ENCODE measurements around the gene ZFAND5.

The ZFAND5 gene

DNA sequence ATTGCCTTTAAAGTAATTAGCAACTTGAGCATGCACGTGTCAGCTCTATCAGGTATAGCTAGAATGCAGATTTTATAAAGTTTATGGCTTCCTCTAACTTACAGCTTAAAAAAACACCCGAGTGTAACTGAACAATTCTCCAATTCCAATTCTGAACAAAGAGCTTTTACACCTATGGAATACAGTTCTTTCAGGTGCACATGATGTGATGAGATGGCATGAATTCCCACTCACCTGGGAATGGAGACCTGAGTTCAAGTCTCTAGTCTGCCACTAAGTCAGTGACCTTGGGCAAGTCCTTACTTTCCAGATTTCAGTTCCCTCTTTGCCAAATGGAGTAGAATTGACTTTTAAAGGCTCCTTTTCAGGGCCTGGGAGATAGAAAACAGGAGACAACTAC is 1.8 kb downstream of the ZFAND5 start:
- in situ Hi-C loops (cut with MboI; ENCODE audit: low sequenced_read_pairs), result no loop called here

DNA sequence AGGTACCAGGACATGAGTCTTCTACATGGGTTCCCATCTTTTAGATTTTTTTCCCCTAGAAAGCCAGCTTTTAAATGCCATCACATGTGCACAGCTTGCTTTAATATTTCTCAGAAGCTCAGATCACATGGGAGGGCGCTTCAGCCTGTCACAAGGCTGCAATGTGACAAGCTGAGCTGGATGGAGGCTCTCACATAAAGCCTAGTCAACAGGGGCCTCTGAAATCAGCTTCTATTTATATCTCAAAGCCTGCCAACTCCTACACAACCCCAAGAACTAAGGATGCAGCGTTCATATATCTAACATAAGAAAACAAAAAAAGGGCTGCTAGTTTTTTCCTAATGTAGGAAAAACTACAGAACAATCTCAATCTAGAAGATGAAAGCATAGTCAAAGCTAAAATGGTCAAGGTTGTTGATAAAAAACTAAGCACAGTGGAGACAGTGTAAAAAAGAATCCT is 2.3 kb downstream of the ZFAND5 start:
- in situ Hi-C loops (cut with MboI; ENCODE audit: low sequenced_read_pairs), result no loop called here

DNA sequence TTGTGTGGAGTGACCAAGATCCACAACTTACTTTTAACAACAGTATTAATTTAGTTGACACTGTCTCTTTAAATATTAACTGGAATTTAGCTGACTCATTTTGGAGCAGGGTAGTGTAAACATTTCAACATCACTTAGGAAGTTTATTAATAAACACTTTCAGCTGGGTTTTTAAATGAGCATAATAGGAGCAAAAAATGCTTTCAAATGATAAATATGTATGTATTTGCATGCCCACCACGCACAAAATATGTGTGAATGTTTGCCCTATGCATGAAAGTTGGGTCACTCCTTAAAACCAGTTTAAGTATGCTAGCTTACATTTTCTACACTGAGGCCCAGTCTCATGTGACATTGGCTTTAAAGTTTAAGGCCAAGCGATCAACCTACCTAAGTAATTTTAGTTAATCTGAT is 2.9 kb downstream of the ZFAND5 start:
- in situ Hi-C loops (cut with MboI; ENCODE audit: low sequenced_read_pairs), result no loop called here

DNA sequence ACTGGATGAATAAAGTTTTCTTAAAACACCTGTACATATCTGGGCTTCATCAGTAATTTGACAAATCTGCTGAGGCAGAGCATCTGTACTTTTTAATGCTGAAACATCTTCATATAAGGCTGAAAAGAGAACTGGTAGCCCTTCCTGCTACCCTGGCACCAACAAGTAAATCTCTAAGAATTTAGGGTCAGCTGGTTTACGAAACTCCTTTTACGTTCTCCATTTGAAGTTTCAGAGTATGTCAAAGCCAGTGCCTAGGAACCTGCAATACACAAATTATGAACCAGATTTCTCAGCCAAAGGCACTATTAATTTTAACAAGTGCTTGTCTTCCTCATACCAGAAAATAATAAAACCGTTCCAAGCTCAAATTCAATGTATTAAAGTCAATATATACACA is 3.8 kb downstream of the ZFAND5 start:
- in situ Hi-C loops (cut with MboI; ENCODE audit: low sequenced_read_pairs), result no loop called here

DNA sequence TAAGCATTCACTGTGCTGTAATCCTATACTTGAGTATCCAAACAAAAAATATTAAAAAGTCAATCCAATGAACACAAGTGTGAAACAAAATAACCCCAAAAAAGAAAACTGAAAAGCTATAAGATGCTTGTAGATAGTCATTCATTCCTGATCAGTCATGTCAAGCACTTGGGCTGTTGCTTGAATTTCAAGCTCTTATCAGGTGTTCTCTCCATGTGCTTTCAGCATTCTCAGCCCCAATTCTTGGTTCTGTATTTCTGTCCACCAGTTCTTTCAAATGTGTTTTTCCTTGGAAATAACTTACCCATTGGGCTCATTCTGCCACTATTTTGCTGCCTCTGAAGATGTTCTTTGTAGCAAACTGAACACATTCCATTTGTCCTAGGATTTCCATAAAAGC is 4.7 kb downstream of the ZFAND5 start:
- in situ Hi-C loops (cut with MboI; ENCODE audit: low sequenced_read_pairs), result no loop called here

DNA sequence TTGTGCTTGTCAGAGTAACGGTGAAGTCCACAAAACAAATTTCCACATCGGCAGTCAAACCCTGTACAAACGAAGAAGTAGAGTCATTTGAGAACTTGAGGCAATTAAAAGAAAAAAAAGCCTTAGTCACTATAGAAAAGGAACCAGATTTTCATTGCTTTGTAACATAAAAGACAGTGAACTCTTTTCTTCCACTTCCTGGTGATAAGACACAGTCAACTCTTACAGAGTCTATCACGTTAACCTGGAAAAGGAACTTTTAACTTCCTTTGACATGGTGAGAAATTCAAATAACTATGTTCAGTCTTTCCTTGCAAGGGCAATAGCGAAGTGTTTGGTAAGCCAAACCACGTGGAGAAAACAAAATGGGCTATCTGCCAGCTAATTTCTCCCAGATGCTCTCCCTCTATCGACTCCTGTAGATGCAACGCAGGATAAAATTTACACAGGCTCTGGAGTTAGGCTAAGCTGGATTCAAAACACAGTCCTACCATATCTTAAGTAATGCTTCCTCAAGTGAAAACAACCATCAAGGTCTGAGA is 8.9 kb downstream of the ZFAND5 start:
- in situ Hi-C loops (cut with MboI; ENCODE audit: low sequenced_read_pairs), result no loop called here

DNA sequence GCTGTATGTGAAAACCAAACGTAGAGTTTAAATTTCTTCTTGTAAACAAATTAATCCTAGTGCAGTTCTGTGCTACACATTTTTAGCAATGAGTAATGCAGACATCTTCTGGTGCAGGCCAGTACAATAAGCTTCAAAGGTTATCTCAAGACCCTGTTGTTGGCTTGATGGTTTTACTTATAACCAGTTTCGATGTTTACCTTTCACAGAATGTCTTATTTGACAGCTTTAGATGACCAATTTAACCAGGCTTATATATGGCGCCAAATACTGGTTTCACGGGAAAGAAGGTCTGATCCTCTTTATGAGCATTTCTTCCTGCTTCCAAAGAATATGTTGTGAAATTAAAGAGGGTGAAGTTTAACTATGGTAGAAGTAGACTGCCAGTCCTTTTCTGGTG is 9.9 kb downstream of the ZFAND5 start:
- in situ Hi-C loops (cut with MboI; ENCODE audit: low sequenced_read_pairs), result no loop called here

DNA sequence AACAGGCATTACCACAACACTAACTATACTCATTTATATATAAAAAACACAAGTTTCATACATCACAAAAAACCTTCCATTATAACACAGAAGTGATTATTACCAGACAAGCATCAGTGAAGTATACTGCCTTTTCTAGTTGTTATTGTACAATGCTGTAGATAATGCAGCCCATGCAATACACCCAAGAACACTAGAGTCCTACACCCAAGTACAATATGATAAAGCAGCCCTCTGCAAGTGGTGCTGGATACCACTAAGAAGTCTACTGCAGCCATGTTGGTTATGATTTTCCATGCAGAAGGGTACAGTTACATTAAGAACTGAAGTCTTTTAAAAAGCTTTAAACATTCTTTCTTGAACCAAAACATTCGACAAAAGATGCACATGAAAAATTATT is 10.3 kb downstream of the ZFAND5 start:
- in situ Hi-C loops (cut with MboI; ENCODE audit: low sequenced_read_pairs), result no loop called here

DNA sequence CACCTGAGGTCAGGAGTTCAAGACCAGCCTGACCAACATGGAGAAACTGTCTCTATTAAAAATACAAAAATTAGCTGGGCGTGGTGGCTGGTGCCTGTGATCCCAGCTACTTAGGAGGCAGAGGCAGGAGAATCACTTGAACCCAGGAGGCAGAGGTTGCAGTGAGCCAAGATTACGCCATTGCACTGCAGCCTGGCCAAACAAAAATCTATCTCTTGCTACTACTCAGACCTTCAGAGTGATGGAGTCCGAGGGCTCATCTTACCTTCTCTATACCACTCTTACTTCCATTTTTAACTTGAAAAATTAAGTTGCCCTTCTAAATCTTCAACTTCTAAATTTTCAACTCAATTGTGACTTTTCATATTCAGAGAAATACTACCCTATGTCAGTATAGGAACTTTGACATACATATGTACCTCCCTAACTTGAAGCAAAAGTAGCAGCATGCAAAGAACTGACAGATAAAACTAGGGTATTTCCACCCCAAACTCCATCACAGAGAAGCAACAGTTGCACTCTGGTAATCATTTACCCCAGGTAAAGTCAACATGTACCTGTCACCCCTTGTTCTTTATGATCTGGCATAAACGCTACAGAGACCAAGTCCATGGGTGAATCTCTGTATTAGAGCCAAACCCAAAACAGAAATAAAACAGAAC is 11.4 kb downstream of the ZFAND5 start:
- in situ Hi-C loops (cut with MboI; ENCODE audit: low sequenced_read_pairs), result no loop called here

DNA sequence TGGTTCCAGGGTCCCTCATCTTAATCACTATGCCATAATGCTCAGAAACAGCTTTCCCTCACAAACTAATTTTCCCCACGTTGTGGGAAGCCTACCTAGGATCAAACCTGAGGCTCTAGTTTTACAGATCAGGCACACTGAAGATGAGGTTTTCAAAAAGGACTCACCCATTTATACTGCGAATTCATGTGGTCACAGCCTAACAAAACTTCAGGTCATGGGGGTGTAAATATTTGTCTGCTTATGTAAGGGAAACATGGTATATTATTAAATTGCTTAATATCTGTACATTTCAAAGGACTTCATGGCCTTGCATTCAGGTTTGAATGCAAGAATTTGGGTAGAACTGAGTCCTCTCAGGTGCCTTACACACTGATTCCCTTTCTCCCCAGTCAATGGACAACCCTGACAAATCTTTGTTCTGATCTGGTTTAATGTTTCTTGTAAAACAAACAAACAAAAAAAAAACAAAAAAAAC is 12.1 kb downstream of the ZFAND5 start:
- in situ Hi-C loops (cut with MboI; ENCODE audit: low sequenced_read_pairs), result no loop called here

DNA sequence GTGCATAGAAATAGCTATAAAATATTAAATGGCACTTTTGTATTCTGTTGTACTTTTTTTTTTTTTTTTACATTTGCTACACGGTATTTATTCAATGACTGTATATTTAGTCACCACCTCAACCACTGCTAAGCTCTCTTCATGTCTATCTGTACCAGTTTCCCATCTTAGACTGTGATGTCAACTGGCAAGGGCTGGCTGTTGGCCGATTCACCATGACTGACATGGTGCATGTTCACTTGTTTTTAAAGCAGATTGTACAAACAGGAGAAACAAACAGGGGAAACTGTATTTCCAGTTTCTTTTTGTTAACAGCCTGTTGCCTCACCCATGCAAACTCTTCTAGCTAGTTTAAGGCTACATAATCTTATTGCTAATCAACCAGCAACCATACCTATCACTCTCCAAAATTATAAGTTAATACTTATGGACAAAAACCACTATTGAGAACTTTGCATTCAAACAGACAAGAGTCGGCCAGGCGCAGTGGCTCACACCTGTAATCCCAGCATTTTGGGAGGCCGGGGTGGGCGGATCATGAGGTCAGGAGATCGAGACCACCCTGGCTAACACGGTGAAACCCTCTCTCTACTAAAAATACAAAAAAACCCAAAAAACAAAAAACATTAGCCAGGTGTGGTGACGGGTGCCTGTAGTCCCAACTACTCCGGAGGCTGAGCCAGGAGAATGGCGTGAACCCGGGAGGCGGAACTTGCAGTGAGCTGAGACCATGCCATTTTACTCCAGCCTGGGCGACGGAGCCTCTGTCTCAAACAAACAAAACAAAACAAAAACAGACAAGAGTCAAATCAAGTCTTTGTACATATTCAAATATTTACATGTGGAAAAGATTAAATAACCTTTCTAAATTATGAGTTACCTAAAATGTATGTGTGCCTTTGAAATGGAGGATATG is 13.2 kb downstream of the ZFAND5 start:
- in situ Hi-C loops (cut with MboI; ENCODE audit: low sequenced_read_pairs), result no loop called here

DNA sequence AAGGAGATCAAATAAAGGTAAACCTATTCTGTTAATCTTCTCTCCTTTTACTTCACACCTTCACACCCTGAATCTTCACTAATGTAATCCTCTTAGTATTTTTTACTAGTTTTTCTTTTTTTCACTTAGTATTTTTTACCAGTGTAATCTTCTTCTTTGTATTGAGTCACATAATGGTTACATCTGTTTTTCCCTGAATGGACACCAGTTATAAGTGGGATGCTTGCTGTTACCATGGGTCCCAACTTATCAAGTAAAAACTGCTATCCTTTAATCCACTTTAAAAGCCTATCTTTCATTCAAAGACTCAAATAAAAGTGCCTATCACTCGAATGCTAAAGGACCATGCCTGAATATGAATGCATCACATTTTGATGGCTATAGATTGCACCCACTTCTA is 15.1 kb downstream of the ZFAND5 start:
- in situ Hi-C loops (cut with MboI; ENCODE audit: low sequenced_read_pairs), result no loop called here

DNA sequence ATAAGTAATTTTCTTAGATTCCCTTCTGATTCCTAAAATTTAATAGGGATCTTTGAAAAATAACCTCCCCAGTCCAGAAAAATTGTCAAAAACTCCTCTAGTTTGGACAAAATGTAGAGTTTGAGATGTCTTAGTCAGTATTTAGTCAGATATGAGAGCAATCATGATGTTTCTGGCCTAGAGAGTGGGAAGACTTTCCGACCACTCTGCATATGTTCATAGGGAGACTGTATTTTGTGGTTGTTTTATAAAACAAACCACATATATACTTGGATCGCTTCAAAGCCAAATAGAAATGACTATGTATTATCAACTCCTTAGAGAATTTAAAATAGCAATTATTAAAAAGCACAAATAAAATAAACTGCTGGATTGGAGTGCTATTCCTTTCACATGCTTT is 15.8 kb downstream of the ZFAND5 start:
- in situ Hi-C loops (cut with MboI; ENCODE audit: low sequenced_read_pairs), result no loop called here

DNA sequence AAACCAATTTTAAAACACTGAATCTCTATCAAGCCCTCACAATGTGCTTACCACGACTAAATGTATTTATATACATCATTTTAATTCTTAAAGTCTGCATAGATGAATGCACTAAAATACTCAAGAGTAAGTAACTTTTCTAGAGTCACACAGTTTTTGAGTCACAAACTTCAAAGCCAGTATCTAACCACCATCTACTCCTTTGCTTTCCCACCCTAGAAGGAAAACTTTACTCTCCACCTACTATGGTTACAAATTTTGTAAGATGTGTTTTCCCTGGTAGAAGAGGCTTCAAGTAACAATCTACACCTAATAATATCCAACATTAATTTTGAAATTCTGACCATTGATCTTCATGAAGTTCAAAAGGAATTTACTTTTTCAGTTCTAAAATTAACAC is 18.7 kb downstream of the ZFAND5 start:
- in situ Hi-C loops (cut with MboI; ENCODE audit: low sequenced_read_pairs), result no loop called here

DNA sequence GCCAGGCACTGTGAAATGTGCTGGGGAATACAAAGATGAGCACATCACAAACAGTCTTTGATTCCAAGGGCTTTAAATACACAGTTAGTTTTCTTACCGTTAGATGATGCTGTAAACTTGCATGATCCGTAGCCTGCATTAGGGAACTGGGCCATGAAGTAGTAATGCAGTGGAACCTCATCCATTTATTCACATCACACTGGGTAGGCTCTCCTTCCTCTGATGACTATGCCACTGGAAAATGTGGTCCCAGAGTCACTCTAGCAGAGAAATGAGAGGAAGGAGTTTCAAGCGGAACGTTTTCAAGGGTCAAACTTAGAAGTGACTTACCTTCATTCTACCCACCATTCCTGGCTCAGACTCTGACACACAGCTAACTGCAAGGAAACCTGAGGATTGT is 26.4 kb downstream of the ZFAND5 start:
- in situ Hi-C loops (cut with MboI; ENCODE audit: low sequenced_read_pairs), result no loop called here

DNA sequence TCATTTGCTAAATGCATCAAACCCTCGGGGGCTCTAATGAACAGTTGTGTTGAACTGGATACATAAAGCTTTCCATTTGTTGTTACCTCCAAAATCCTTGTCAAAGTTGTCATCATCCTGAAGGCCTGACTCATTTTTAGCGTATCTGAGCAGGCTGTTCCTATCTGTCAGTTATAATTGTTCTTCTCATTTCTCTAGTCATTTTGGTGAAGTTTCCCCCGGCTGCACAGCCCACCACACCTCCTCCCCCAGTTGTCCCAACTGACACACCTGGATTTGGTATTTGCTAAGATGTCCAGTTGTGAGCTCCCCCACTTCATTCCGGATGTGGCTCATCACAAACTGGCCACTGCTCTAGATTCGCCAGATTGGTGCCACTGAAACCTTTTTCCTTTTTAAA is 27.7 kb downstream of the ZFAND5 start:
- in situ Hi-C loops (cut with MboI; ENCODE audit: low sequenced_read_pairs), result no loop called here

DNA sequence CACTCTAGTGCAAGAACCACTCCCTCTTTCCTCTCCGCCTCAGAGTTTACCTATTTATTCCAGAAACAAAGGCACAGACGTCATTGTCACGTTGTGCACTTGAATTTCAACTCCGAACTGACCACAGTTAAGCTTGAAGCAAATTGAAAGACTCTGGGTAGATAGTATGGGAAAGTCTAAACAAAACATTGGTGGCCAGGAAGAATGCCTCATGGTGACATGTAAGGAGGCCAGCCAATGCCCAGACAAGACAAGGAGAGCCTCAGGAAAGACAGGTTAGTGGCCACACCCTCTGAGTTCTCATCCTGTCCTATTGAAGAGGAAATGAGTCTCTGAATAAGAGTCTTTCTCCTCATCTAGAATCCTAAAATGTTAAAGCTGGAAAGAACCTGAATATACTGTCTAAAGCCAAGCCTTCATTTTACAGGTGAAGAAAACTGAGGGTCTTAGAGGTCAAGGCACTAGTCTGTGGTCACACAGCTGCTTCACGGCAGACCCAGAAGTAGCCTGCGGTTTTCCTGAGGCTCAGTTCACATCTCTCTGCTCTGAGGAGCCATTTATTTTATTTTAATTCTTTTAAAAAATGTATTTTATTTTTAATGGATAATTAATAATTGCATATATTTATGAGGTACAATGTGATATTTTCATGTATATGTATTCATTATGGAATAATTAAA is 30.2 kb downstream of the ZFAND5 start:
- in situ Hi-C loops (cut with MboI; ENCODE audit: low sequenced_read_pairs), result no loop called here

DNA sequence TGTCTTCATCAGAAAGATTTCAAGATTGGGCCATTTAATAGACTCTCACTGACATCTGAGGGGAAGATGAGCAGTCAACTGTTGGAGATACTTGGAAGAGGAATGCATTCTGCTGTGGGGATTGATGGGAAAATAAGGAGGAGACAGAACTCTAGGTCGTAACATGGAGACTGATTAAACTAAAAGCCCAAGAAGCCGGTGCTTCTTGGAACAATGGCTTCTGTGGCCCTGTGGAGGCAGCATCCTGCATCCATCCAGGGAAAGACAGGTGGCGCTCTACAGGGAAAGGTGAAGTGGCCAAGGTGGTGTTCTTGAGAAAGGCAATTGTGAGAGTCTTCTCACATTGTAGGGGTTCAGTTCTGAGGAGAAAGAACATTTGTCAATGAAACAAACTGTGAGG is 31.3 kb downstream of the ZFAND5 start:
- in situ Hi-C loops (cut with MboI; ENCODE audit: low sequenced_read_pairs), result no loop called here

DNA sequence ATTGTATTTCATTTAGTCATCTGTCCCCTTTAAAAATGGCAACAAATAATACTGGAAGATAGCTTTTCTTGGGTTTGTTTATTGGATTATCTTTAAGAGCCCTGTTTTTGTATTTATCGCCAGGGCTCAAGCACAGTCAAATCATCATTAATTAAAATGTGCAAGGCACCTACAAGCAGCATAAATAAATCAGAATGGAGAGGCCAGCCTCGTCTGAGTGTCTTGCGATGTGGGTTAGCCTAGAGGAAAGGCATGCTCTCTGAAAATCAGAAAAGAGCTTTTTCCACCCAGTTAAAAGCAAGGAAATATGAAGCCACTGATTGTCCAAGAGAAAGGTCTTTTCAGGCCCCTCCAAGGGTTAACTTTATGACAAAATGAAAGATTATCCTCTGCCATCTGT is 31.8 kb downstream of the ZFAND5 start:
- in situ Hi-C loops (cut with MboI; ENCODE audit: low sequenced_read_pairs), result no loop called here

DNA sequence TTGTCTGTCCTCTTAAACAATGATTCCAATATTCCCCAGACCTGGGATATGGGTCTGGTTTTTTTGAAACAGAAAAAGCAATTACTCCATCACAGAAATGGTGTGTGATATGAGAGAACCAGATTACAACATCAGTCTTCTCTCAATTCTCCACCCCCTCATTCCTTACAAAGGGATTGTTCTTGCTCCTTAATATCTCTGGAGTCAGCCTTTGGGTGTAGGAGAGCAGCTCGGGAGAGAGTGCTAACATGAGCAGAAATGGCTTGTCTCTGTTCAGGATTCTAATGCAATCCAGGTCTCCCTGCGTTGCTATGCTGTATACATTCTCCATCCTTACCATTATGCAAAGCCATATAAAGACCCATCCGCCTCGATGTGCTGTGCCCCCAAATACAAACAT is 32.7 kb downstream of the ZFAND5 start:
- in situ Hi-C loops (cut with MboI; ENCODE audit: low sequenced_read_pairs), result no loop called here

DNA sequence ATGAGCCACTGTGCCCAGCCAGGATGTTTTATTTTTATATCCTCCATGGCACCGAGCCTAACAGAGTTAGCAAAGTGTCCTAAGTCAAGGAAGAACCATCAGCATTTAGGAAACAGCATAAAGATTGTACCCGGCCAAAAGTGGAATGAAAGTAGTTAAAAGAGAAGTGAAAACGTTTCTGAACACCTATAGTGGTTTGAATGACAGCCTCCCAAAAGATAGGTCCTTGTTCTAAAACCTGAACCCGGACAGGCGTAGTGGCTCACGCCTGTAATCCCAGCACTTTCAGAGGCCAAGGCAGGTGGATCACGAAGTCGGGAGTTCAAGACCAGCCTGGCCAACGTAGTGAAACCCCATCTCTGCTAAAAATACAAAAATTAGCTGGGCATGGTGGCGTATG is 37.4 kb downstream of the ZFAND5 start:
- in situ Hi-C loops (cut with MboI; ENCODE audit: low sequenced_read_pairs), result no loop called here

All from HL-60/S4 (cell line).